ENCODE results near the gene TARDBP. TPM values are rescaled to one million over a fixed set of nuclear protein-coding genes. Genes with fewer than 3 reads are reported as not detected.
"Not testable (repeated sequence)": the region's sequence is repeated elsewhere in the genome, so short reads cannot be mapped to it uniquely, and the experiment has no call there.

The TARDBP gene
- total RNA-seq, 1 donor from 2014 or later = 117 TPM

DNA sequence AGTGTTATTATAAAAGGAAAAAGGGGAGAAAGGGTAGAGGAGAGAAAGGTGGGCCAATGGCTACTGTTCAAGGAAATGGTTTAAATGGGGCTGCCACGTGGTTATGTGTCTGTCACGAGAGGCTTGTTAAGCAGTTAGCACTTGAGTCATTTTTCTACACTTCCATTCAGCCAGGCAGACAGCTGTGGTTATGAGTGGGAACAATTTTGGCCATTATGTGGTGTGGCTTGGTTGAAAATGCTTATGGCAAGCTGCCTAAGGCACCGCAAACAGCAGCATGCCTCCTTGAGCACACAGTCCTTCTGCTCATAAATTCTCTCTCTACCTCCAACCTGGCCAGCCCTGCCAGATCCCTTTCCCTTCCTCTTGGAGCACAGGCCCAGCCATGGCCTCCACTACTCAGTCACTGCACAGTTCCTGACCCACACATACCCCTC lies 50.5 kb downstream of the TARDBP start:
- Histone ChIP-seq H3K36me3 (peaks cover 43% of the 10 kb centered on the region), H3K27me3 (ENCODE audit: low read depth) (no peaks in the 10 kb centered on the region), H3K9me3 (no peaks in the 10 kb centered on the region), H3K27ac (no peak overlapping the region), H3K4me3 (no peak overlapping the region), H3K4me1 (peaks cover 25% of the 10 kb centered on the region)
- no peak for ATAC-seq
- no peak for DNase-seq
- TF ChIP-seq, protein P1, sequence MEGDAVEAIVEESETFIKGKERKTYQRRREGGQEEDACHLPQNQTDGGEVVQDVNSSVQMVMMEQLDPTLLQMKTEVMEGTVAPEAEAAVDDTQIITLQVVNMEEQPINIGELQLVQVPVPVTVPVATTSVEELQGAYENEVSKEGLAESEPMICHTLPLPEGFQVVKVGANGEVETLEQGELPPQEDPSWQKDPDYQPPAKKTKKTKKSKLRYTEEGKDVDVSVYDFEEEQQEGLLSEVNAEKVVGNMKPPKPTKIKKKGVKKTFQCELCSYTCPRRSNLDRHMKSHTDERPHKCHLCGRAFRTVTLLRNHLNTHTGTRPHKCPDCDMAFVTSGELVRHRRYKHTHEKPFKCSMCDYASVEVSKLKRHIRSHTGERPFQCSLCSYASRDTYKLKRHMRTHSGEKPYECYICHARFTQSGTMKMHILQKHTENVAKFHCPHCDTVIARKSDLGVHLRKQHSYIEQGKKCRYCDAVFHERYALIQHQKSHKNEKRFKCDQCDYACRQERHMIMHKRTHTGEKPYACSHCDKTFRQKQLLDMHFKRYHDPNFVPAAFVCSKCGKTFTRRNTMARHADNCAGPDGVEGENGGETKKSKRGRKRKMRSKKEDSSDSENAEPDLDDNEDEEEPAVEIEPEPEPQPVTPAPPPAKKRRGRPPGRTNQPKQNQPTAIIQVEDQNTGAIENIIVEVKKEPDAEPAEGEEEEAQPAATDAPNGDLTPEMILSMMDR (IDR thresholded peaks at IDR 0.05) = no peak
- intact Hi-C loops (cut with DNase I) = no loop called here

DNA sequence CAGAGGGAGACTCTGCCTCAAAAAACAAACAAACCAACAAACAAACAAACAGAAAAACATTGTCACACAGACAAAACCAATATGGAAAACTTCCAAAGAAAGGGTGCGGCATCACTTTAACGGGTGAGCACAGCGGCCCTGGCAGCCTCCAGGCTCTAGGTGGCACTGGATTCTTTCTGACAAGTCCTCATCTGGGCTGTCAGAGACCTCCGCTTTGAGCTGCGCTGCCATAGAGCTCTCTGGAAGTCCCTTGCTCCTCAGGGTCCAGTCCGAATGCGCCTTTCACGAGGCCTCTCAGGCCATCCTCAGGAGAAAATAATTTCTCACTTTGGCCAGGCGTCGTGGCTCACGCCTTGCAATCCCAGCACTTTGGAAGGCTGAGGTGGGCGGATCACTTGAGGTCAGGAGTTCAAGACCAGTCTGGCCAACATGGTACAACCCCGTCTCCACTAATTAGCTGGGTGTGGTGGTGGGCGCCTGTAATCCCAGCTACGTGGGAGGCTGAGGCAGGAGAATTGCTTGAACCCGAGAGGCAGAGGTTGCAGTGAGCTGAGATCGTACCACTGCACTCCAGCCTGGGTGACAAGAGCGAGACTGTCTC lies 51.6 kb downstream of the TARDBP start:
- H3K9me3 ChIP-seq; H3K4me3 ChIP-seq; H3K27ac ChIP-seq; ATAC-seq; DNase-seq; H3K27me3 ChIP-seq (ENCODE audit: low read depth); intact Hi-C loops (cut with DNase I): not testable (repeated sequence)
- H3K4me1 ChIP-seq = peaks cover 17% of the 10 kb centered on the region
- H3K36me3 ChIP-seq = peaks cover 53% of the 10 kb centered on the region

GRCh38 chr1:11064942-11065341 lies 52.5 kb downstream of the TARDBP start:
- Histone ChIP-seq H3K27me3 (ENCODE audit: low read depth) (no peaks in the 10 kb centered on the region), H3K27ac (no peak overlapping the region), H3K9me3 (no peaks in the 10 kb centered on the region), H3K4me3 (no peak overlapping the region), H3K36me3 (peaks cover 62% of the 10 kb centered on the region), H3K4me1 (peaks cover 14% of the 10 kb centered on the region)
- intact Hi-C loops (cut with DNase I) = no loop called here
- TF ChIP-seq, protein P1 (IDR thresholded peaks at IDR 0.05) = no peak
- ATAC-seq = no peak
- DNase-seq = no peak

DNA sequence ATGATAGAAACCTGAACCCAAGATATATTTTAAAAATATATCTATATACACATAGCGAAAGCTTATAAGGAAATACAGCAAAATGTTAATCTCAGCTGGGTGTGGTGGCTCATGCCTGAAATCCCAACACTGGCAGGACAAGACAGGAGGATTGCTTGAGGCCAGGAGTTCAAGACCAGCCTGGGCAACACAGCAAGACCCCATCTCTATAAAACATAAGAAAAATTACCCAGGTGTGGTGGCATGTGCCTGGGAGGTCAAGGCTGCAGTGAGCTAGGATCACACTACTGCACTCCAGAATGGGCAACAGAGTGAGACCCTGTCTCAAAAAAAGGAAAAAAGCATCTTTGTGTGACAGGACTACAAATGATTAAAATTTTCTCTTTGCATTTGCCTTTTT lies 53.3 kb downstream of the TARDBP start:
- Histone ChIP-seq H3K27ac (no peak overlapping the region), H3K4me1 (peaks cover 11% of the 10 kb centered on the region), H3K9me3 (no peaks in the 10 kb centered on the region), H3K27me3 (ENCODE audit: low read depth) (no peaks in the 10 kb centered on the region), H3K4me3 (no peak overlapping the region), H3K36me3 (peaks cover 71% of the 10 kb centered on the region)
- ATAC-seq (no peak), DNase-seq (no peak)
- intact Hi-C loops (cut with DNase I) = no loop called here
- TF ChIP-seq, protein P1 (IDR thresholded peaks at IDR 0.05) = no peak

- Histone ChIP-seq H3K9me3 (no peaks in the 10 kb centered on the region), H3K4me3 (no peak overlapping the region), H3K27me3 (ENCODE audit: low read depth) (no peaks in the 10 kb centered on the region), H3K4me1 (no peaks in the 10 kb centered on the region), H3K27ac (no peak overlapping the region), H3K36me3 (peaks cover 91% of the 10 kb centered on the region)
- intact Hi-C loops (cut with DNase I) = no loop called here
- DNase-seq (peak; percentile 43), ATAC-seq (no peak)
- TF ChIP-seq, protein P1 (IDR thresholded peaks at IDR 0.05) = no peak
Measured at GRCh38 chr1:11067716-11068599, 55.5 kb downstream of the TARDBP start.
